ENCODE results near the gene SRGN. TPM values are rescaled to one million over a fixed set of nuclear protein-coding genes. Genes with fewer than 3 reads are reported as not detected.

Gene SRGN
- total and polyA plus RNA-seq, 2 donors (not counting 1 experiment from before 2014, with no cell fraction given): 47.3 to 52.3 TPM

GRCh38 chr10:69119896-69120295 lies 32.0 kb downstream of the SRGN start:
- ATAC-seq (ENCODE audit: low read depth): no peak
- Histone ChIP-seq H3K9me3 (ENCODE audit: control extremely low read depth in 1 of 3, control insufficient read depth in 2 of 3, insufficient read depth in 1 of 3, low read length in 2 of 3) (no peaks in the 10 kb centered on the region), H3K4me1 (ENCODE audit: control insufficient read depth in 2 of 2, insufficient read depth in 2 of 2, low read length in 2 of 2) (peaks cover 3 to 4% of the 10 kb centered on the region in 2 donors), H3K4me2 (replicated peaks; ENCODE audit: low read depth, low read length, poor library complexity, severe bottlenecking) (no peak overlapping the region), H3K27ac (ENCODE audit: low read length in 2 of 2) (no peak overlapping the region), H3K4me3 (ENCODE audit: control extremely low read depth in 1 of 5, extremely low read depth in 1 of 5, insufficient read depth in 1 of 5, low read depth in 2 of 5, low read length in 4 of 5) (no peak overlapping the region), H3K79me2 (ENCODE audit: control insufficient read depth, insufficient read depth, low read length) (peaks cover 10% of the 10 kb centered on the region), H3K9ac (ENCODE audit: low read length) (no peak overlapping the region), H3K27me3 (replicated peaks in 1 of 4; ENCODE audit: control extremely low read depth in 1 of 4, control insufficient read depth in 3 of 4, insufficient read depth in 4 of 4, low read length in 3 of 4) (no peaks in the 10 kb centered on the region), H3K36me3 (replicated peaks in 1 of 2; ENCODE audit: control extremely low read depth in 1 of 2, control insufficient read depth in 1 of 2, extremely low read depth in 1 of 2, insufficient read depth in 2 of 2, low read length in 1 of 2) (no peaks in the 10 kb centered on the region), H4K20me1 (ENCODE audit: control insufficient read depth, insufficient read depth, low read length, poor library complexity, severe bottlenecking) (no peaks in the 10 kb centered on the region), H2AFZ (ENCODE audit: insufficient read depth, low read depth, low read length, poor library complexity, severe bottlenecking) (no peak overlapping the region)
- TF ChIP-seq EZH2 (IDR thresholded peaks at IDR 0.05; ENCODE audit: borderline replicate concordance, insufficient read depth, low read depth, low read length, poor library complexity, severe bottlenecking) (no peak), CTCF (IDR thresholded peaks at IDR 0.05) (no peak)
- CTCF ChIA-PET: interaction anchor here (0.6 kb wide), 1 partner anchor 43 kb away, joined by 3 read pairs; no protein-coding TSS in a partner anchor
- no peak for DNase-seq
- no CpG with 5 or more reads among the region's 1 CpG for WGBS (ENCODE audit: insufficient coverage)
- Mint-ChIP-seq H3K4me3 (no peak overlapping the region), H3K27ac (no peak overlapping the region), H3K27me3 (no peaks in the 10 kb centered on the region), H3K4me1 (peaks cover 6% of the 10 kb centered on the region), H3K9me3 (ENCODE audit: insufficient read depth) (no peaks in the 10 kb centered on the region)
- POLR2A ChIA-PET: no interaction called here
- intact Hi-C loops (cut with micrococcal nuclease): loop anchor here (5.0 kb wide), 1 partner anchor 102 kb away; the partner anchor contains the start of gene HKDC1

DNA sequence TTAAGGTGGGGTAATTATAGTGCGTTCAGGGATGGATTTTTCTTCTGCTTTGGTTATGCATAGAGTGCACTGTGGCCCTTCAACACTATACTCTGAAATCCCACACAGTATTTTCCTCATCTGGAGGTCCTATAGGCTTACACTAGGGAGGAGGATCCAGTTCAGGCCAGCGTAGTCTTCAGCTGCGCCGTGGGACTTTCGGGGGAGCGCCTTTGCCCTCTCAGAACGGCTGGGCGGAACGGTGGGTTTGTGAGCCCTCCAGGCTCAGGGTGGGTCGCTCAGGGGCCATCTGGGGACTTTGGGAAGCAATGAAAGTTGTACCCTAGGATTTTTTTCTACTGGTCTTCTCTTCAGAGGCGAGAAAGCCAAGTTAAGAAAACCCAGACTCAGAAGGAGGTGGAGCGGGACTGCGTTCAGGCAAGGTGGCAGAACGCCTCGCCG lies 35.4 kb downstream of the SRGN start:
- Histone ChIP-seq H3K4me1 (ENCODE audit: control insufficient read depth in 2 of 2, insufficient read depth in 2 of 2, low read length in 2 of 2) (peaks cover 12% of the 10 kb centered on the region in 2 donors), H3K36me3 (replicated peaks in 1 of 2; ENCODE audit: control extremely low read depth in 1 of 2, control insufficient read depth in 1 of 2, extremely low read depth in 1 of 2, insufficient read depth in 2 of 2, low read length in 1 of 2) (no peaks in the 10 kb centered on the region), H2AFZ (ENCODE audit: insufficient read depth, low read depth, low read length, poor library complexity, severe bottlenecking) (peak overlapping the region; percentile 84), H3K79me2 (ENCODE audit: control insufficient read depth, insufficient read depth, low read length) (peaks cover 44% of the 10 kb centered on the region), H3K9me3 (ENCODE audit: control extremely low read depth in 1 of 3, control insufficient read depth in 2 of 3, insufficient read depth in 1 of 3, low read length in 2 of 3) (no peaks in the 10 kb centered on the region), H4K20me1 (ENCODE audit: control insufficient read depth, insufficient read depth, low read length, poor library complexity, severe bottlenecking) (peaks cover 7% of the 10 kb centered on the region), H3K27me3 (replicated peaks in 1 of 4; ENCODE audit: control extremely low read depth in 1 of 4, control insufficient read depth in 3 of 4, insufficient read depth in 4 of 4, low read length in 3 of 4) (no peaks in the 10 kb centered on the region), H3K4me3 (ENCODE audit: control extremely low read depth in 1 of 5, extremely low read depth in 1 of 5, insufficient read depth in 1 of 5, low read depth in 2 of 5, low read length in 4 of 5) (peak overlapping the region; percentile 57 to 92 (median 74)), H3K9ac (ENCODE audit: low read length) (peak overlapping the region; percentile 73), H3K4me2 (replicated peaks; ENCODE audit: low read depth, low read length, poor library complexity, severe bottlenecking) (peak overlapping the region; percentile 82), H3K27ac (ENCODE audit: low read length in 2 of 2) (peak overlapping the region; percentile 89 to 95)
- Mint-ChIP-seq H3K4me3 (peak overlapping the region; percentile 93), H3K4me1 (peaks cover 15% of the 10 kb centered on the region), H3K27me3 (no peaks in the 10 kb centered on the region), H3K9me3 (ENCODE audit: insufficient read depth) (no peaks in the 10 kb centered on the region), H3K27ac (peak overlapping the region; percentile 98)
- peak; percentile 7 for ATAC-seq (ENCODE audit: low read depth)
- CTCF ChIA-PET: interaction anchor here (2.0 to 3.9 kb wide), 3 partner anchors 29 to 167 kb away, joined by 6 to 23 read pairs (median 12); partner anchors contain the start of gene DDX21
- intact Hi-C loops (cut with micrococcal nuclease): loop anchor here (1.0 to 5.0 kb wide), 7 partner anchors 30 to 403 kb away; partner anchors contain the start of genes CCAR1, DDX50 and HKDC1
- POLR2A ChIA-PET: no interaction called here
- under 1% methylated on average over 15 of the region's 16 CpGs for WGBS (ENCODE audit: insufficient coverage)
- TF ChIP-seq EZH2 (IDR thresholded peaks at IDR 0.05; ENCODE audit: borderline replicate concordance, insufficient read depth, low read depth, low read length, poor library complexity, severe bottlenecking) (no peak), CTCF (IDR thresholded peaks at IDR 0.05) (no peak)
- DNase-seq: no peak
